Erythroblast (primary cell): ENCODE data around the gene FOXF1.

Experiments
- DNase-seq, 2 experiments: peaks; one replicate each; lab custom pipeline; 2025; lab: John Stamatoyannopoulos, UW
- GATA1 ChIP-seq: IDR thresholded peaks from 2 replicates; pipeline ENCODE4 v1.6.1; 2011; ENCODE audit warnings: low read depth, mild to moderate bottlenecking, control low read depth, low read length, moderate library complexity
- POLR2A ChIP-seq: IDR thresholded peaks from 2 replicates; pipeline ENCODE4 v1.6.1; 2011; ENCODE audit warnings: mild to moderate bottlenecking, low read length

The FOXF1 gene

GRCh38 chr16:86510465-86511261 is at the start of gene FOXF1:
TSS of gene FOXF1 (plus strand) at chr16:86510527. CDS start at chr16:86510570, 43 bp downstream.
- TF ChIP-seq POLR2A (no peak), GATA1 (no peak)
- no peak for DNase-seq

- TF ChIP-seq POLR2A: no peak
- no peak for TF ChIP-seq GATA1
- DNase-seq: no peak
These were observed 49.3 kb upstream of the FOXF1 start for GRCh38 chr16:86461037-86461436.

- TF ChIP-seq GATA1: no peak
- TF ChIP-seq POLR2A: no peak
- no peak for DNase-seq
These were observed 47.8 kb upstream of the FOXF1 start for GRCh38 chr16:86462334-86463084.

DNA sequence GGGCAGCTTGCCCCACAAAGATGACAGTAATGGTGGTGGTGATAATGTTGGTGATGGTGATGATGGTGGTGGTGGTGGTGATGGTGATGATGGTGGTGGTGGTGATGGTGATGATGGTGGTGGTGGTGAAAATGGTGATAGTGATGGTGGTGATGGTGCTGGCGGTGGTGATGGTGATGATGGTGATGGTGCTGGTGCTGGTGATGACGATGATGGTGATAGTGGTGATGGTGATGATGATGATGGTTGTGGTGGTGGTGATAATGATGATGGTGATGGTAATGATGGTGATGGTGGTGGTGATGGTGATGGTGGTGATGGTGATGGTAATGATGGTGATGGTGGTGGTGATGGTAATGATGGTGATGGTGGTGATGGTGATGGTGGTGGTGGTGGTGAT is 46.3 kb upstream of the FOXF1 start:
- TF ChIP-seq POLR2A: no peak
- DNase-seq: no peak

DNA sequence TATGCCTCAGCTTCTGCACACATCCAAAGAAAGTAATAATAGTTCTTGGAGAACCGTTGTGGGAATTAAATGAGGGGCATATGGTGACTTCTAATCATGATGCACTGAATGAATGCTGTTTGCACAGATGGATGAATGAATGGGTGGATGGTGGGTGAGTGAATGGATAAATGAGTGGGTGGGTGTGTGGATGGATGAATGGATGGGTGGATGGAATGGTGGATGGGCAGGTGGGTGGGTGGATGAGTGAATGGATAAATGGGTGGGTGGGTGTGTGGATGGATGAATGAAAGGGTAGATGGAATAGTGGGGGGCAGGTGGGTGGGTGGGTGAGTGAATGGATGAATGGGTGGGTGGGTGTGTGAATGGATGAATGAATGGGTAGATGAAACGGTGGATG is 44.9 kb upstream of the FOXF1 start:
- TF ChIP-seq POLR2A (no peak), GATA1 (no peak)
- no peak for DNase-seq

DNA sequence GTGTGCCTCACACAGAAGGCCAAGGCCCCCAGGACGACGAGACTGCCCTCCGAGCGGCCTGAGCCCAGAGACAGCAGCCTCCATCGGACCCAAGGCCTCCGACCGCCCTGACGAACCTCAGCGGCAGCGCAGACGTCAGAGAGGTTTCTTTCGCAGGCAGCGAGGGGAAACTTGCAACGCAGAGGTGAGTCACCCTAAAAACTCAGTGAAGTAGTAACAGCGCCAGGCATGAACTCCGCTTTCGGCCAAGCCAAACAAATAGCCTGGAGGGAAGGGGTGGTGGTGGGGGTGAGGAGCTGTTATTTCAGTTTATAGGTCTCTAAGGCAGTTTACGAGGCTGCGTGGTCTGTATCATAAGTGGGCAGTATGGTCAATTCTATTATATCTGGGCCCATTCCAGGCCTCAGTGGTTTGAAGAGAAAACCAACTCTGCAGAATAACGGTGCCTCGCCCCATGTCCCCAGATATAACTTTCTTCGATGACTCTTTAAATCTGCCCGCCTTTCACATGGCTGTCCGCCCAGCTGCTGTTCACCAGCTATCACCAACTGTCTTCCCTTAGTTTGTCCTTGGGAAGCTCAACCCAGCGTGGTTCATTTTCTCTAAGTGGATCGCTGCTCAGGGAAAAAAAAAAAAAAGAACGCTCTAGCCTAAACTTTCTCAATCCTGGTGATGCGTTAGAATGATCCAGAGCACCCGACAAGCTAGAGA is 43.5 kb upstream of the FOXF1 start:
- no peak for DNase-seq
- TF ChIP-seq POLR2A: no peak
- TF ChIP-seq GATA1: no peak

DNA sequence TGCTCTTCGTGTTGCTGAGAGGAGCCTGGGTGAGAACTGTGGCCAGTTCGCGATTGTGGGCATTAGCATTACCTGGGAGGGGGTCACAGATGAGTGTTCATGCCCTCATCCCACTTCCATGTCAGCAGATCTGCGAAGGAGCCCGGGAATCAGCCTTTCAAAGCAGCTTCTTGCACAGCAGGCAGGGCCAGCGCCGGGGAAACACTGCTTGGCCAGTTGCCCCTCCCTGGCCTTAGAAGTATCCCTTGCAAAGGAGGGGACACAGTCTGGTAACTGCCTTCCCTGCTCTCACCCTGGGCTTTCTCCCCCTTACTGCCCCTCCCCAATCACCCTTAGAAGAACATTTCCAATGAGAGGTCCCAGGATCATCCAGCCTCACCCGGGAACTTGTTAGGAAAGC is 42.8 kb upstream of the FOXF1 start:
- DNase-seq: no peak
- TF ChIP-seq POLR2A (no peak), GATA1 (no peak)

DNA sequence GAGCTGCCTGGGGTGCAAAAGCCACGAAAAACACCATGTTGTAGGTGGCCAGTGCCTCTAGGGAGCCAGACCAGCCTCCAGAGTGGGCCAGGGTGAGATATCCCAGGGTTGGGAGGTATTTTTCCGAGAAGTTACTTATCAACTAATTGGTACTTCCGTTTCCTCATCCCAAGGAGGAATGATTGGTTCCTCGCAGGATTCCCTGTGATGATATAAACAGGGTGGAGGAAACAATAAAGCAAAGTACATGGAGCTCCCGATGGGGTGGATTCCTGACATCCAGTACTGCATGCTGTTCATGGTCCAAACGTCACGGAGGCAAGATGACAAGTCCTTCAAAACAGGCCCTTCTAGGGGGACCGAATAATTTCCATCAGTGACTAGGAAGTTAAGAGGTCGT is 39.4 kb upstream of the FOXF1 start:
- no peak for TF ChIP-seq POLR2A
- no peak for TF ChIP-seq GATA1

DNA sequence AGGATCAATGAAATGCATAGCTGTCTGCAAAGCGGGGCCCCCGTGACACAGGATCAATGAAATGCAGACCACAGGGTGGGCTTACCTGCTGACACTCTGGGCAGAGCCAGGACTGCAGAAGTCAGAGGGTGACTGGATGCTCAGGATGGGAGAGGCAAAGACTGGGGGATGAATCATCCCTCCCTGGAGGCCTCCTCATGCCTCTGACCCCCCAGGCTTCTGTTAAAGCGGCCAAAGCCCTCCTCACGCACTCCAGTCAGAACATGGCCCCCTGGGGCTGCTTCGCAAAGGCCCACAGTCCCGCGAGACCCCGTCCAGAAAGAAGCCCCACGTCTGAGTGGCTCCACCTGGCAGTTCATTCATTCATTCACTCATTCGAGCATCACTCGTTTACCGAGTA is 38.4 kb upstream of the FOXF1 start:
- no peak for TF ChIP-seq POLR2A
- TF ChIP-seq GATA1: no peak
- DNase-seq: no peak

More for the DNA sequence above, 39.4 kb upstream of the FOXF1 start:
- DNase-seq: no peak

- TF ChIP-seq GATA1: no peak
- no peak for TF ChIP-seq POLR2A
- no peak for DNase-seq
These were observed 38.0 kb upstream of the FOXF1 start for GRCh38 chr16:86472366-86472765.

- no peak for DNase-seq
- TF ChIP-seq GATA1 (no peak), POLR2A (no peak)
These were observed 33.3 kb upstream of the FOXF1 start for GRCh38 chr16:86476956-86477534.

GRCh38 chr16:86477642-86478041 is 32.7 kb upstream of the FOXF1 start:
- TF ChIP-seq GATA1 (no peak), POLR2A (no peak)
- no peak for DNase-seq

DNA sequence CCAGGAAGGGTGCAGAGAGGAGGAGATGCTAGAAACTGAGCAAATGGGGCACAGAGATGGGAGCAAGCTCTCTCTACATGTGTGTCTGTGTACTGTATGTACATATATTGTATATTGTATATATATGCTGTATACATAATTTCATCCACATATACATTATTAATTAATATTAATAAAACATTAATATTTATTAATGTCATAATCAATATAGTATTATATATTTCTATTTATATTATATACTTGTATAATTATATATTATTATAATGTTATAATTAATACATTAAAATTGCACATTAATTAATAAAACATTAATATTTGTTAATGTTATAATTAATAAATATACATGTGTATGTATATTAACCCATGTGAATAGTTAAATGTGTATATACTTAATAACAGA is 31.5 kb upstream of the FOXF1 start:
- no peak for DNase-seq
- no peak for TF ChIP-seq GATA1
- no peak for TF ChIP-seq POLR2A
